IMR-90 (cell line): ENCODE results near the gene FMNL3. TPM values are rescaled to one million over a fixed set of nuclear protein-coding genes. Genes with fewer than 3 reads are reported as not detected.

ENCODE experiments used
- ATAC-seq: fragments of 200-7000 bp; cut with Tn5 transposase; 2 replicates; pipeline ENCODE4 v1.9.1; 2020; ENCODE audit warnings: low read depth, mild to moderate bottlenecking, moderate library complexity
- BruUV-seq: library from RNA; stranded (reverse); fragments of 400-500 nt; replicated peaks from 2 replicates; lab custom pipeline; 2021; lab: Mats Ljungman, UMichigan
- CTCF ChIA-PET: fragments of 300-600 bp; formaldehyde crosslinking; extraction: SDS; loops from one replicate; lab custom pipeline; 2021; ENCODE audit warnings: antibody characterized with exemption; lab: Yijun Ruan, JAX
- POLR2A ChIA-PET: fragments of 300-600 bp; sonication (Branson Sonifier 250); formaldehyde crosslinking; loops from one replicate; lab custom pipeline; 2022; ENCODE audit warnings: antibody characterized with exemption; ENCODE audit not compliant: unreplicated experiment; lab: Charles Lee
- DNase-seq: peaks from one replicate; pipeline ENCODE4 v3.0.0; 2013
- H2AFZ ChIP-seq: replicated peaks from 2 replicates; pipeline ENCODE3; 2013; ENCODE audit warnings: low read length, mild to moderate bottlenecking; ENCODE audit not compliant: poor library complexity
- H2AK5ac ChIP-seq: 2 replicates; pipeline ENCODE4 v1.6.1; 2013; ENCODE audit warnings: low read depth, low read length, inconsistent platforms
- H2AK9ac ChIP-seq: replicated peaks from 2 replicates; pipeline ENCODE3; 2013; ENCODE audit warnings: mild to moderate bottlenecking, low read depth, low read length, moderate library complexity; ENCODE audit not compliant: poor library complexity
- H2BK120ac ChIP-seq: 2 replicates; pipeline ENCODE4 v1.6.1; 2013; ENCODE audit warnings: low read depth, low read length, inconsistent platforms
- H2BK15ac ChIP-seq: 3 replicates; pipeline ENCODE4 v1.6.1; 2013; ENCODE audit warnings: low read depth, low read length, inconsistent platforms
- H2BK20ac ChIP-seq: 2 replicates; pipeline ENCODE4 v1.6.1; 2013; ENCODE audit warnings: low read depth, mild to moderate bottlenecking, inconsistent platforms, low read length, moderate library complexity
- H2BK5ac ChIP-seq: 2 replicates; pipeline ENCODE4 v1.6.1; 2013; ENCODE audit warnings: mild to moderate bottlenecking, low read depth, low read length, inconsistent platforms; ENCODE audit not compliant: poor library complexity, severe bottlenecking
- H3K14ac ChIP-seq: replicated peaks from 2 replicates; pipeline ENCODE4 v1.6.1; 2013; ENCODE audit warnings: low read depth, low read length, inconsistent platforms
- H3K18ac ChIP-seq: 2 replicates; pipeline ENCODE4 v1.6.1; 2013; ENCODE audit warnings: low read depth, low read length, control low read depth
- H3K23ac ChIP-seq: 2 replicates; pipeline ENCODE4 v1.6.1; 2013; ENCODE audit warnings: low read depth, low read length, inconsistent platforms
- H3K27ac ChIP-seq: 2 replicates; pipeline ENCODE4 v1.5.1; 2013; ENCODE audit warnings: mild to moderate bottlenecking, control low read depth, low read length; ENCODE audit not compliant: insufficient read depth
- H3K27me3 ChIP-seq: 2 replicates; pipeline ENCODE4 v1.6.1; 2013; ENCODE audit warnings: low read length; ENCODE audit not compliant: control insufficient read depth, insufficient read depth
- H3K36me3 ChIP-seq: 2 replicates; pipeline ENCODE4 v1.6.1; 2013; ENCODE audit warnings: low read length, mixed read lengths; ENCODE audit not compliant: control insufficient read depth, insufficient read depth
- H3K4ac ChIP-seq: 2 replicates; pipeline ENCODE4 v1.6.1; 2013; ENCODE audit warnings: low read depth, low read length, inconsistent platforms
- H3K4me1 ChIP-seq: 2 replicates; pipeline ENCODE4 v1.6.1; 2013; ENCODE audit warnings: low read length, mixed read lengths; ENCODE audit not compliant: control insufficient read depth, insufficient read depth
- H3K4me2 ChIP-seq: 2 replicates; pipeline ENCODE4 v1.6.1; 2013; ENCODE audit warnings: low read depth, mild to moderate bottlenecking, control low read depth, low read length, moderate library complexity
- H3K4me3 ChIP-seq: 2 replicates; pipeline ENCODE4 v1.5.1; 2013; ENCODE audit warnings: low read depth, mild to moderate bottlenecking, control low read depth, low read length, moderate library complexity; ENCODE audit not compliant: insufficient read depth
- H3K56ac ChIP-seq: 2 replicates; pipeline ENCODE4 v1.6.1; 2013; ENCODE audit warnings: low read length, inconsistent platforms; ENCODE audit not compliant: insufficient read depth; ENCODE audit errors: extremely low read depth
- H3K79me1 ChIP-seq, 2 experiments: 2 replicates each; pipeline ENCODE4 v1.6.1; 2013; ENCODE audit warnings: low read length in 2 of 2, inconsistent platforms in 1 of 2, low read depth in 1 of 2
- H3K9ac ChIP-seq: 2 replicates; pipeline ENCODE4 v1.6.1; 2013; ENCODE audit warnings: low read depth, low read length, control low read depth
- H3K9me1 ChIP-seq: 2 replicates; pipeline ENCODE4 v1.6.1; 2013; ENCODE audit warnings: low read length, inconsistent platforms; ENCODE audit not compliant: insufficient read depth
- H3K9me3 ChIP-seq: 2 replicates; pipeline ENCODE4 v1.6.1; 2013; ENCODE audit warnings: low read length; ENCODE audit not compliant: control insufficient read depth, insufficient read depth
- H4K20me1 ChIP-seq: 2 replicates; pipeline ENCODE4 v1.6.1; 2013; ENCODE audit warnings: low read length, inconsistent platforms; ENCODE audit not compliant: insufficient read depth
- H4K5ac ChIP-seq: 2 replicates; pipeline ENCODE4 v1.6.1; 2013; ENCODE audit warnings: mild to moderate bottlenecking, low read depth, low read length, control low read depth
- H4K8ac ChIP-seq, 2 experiments: 2 replicates each; pipeline ENCODE4 v1.6.1; 2013; ENCODE audit warnings: low read depth in 2 of 2, low read length in 2 of 2, control low read depth in 1 of 2, inconsistent platforms in 1 of 2
- H4K91ac ChIP-seq: 2 replicates; pipeline ENCODE4 v1.6.1; 2013; ENCODE audit warnings: low read depth, low read length, inconsistent platforms; ENCODE audit not compliant: insufficient read depth
- CEBPB ChIP-seq: IDR thresholded peaks from 2 replicates; pipeline ENCODE4 v1.6.1; 2012; ENCODE audit warnings: low read depth, low read length, improper control_type of control experiment
- NFE2L2 ChIP-seq: fragments of 150-350 bp; IDR thresholded peaks from 2 replicates; pipeline ENCODE4 v1.6.1; 2016; ENCODE audit warnings: low read depth, mild to moderate bottlenecking, low read length
- RCOR1 ChIP-seq: IDR thresholded peaks from 2 replicates; pipeline ENCODE4 v1.6.1; 2012; ENCODE audit warnings: mild to moderate bottlenecking, low read length, improper control_type of control experiment; ENCODE audit not compliant: insufficient replicate concordance
- USF2 ChIP-seq: fragments of 150-350 bp; IDR thresholded peaks from 2 replicates; pipeline ENCODE4 v1.6.1; 2017; ENCODE audit warnings: mild to moderate bottlenecking, antibody characterized with exemption, low read length, low read depth
- WGBS, 2 experiments: methylation state at CpG; one replicate each; pipeline versions ENCODE4 v1.1.5 to v1.1.7; 2013; ENCODE audit warnings: missing lambda C conversion rate in 2 of 2; ENCODE audit not compliant: insufficient read length in 1 of 2; ENCODE audit errors: extremely low coverage in 2 of 2; 5-methylcytosine and 5-hydroxymethylcytosine counted together
- dilution Hi-C: fragments of 300-500 bp; cut with HindIII; formaldehyde crosslinking; loops from one replicate; pipeline ENCODE4 v1.14.3; 2018; ENCODE audit warnings: low sequenced_read_pairs; ENCODE audit not compliant: unreplicated experiment
- in situ Hi-C: fragments of 300-500 bp; cut with MboI; formaldehyde crosslinking; loops from 3 replicates; pipeline ENCODE4 v1.14.3; 2019; ENCODE audit warnings: low sequenced_read_pairs, inconsistent platforms, mixed read lengths
- intact Hi-C: fragments of 100-400 bp; cut with micrococcal nuclease; formaldehyde crosslinking; loops from 2 replicates; pipeline ENCODE4 v1.10.0; 2022
- polyA plus RNA-seq, 3 experiments: library from polyadenylated mRNA; depleted of rRNA; stranded (reverse); fragments of >200 nt; gene quantifications; 2 replicates each; pipeline ENCODE4 v1.2.3, GENCODE V29; 2012; ENCODE audit warnings: low replicate concordance in 1 of 3
- total RNA-seq: library from RNA; depleted of rRNA; stranded (reverse); fragments of >200 nt; gene quantifications from 2 replicates; pipeline ENCODE4 v1.2.3, GENCODE V29; 2012

Gene FMNL3
- total and polyA plus RNA-seq, 2 of the 4 experiments (the other 2 are of a cell fraction), result 16.3 to 36.4 TPM

GRCh38 chr12:49621651-49622500 lies 85.3 kb downstream of the FMNL3 start (continued):
- TF ChIP-seq NFE2L2, result no peak
- no peak for TF ChIP-seq RCOR1

GRCh38 chr12:49619286-49619685 lies 87.9 kb downstream of the FMNL3 start:
- no peaks in the 10 kb centered on the region for H3K36me3 ChIP-seq
- H2AK9ac ChIP-seq, result no peak overlapping the region
- H3K4me3 ChIP-seq, result no peak overlapping the region
- dilution Hi-C loops (no loop called here), intact Hi-C loops (no loop called here), in situ Hi-C loops (no loop called here)
- H3K27me3 ChIP-seq, result peaks cover 3% of the 10 kb centered on the region; the same call in 1 of the 2 replicates
- H3K27ac ChIP-seq, result no peak overlapping the region
- H2BK15ac ChIP-seq, result no peak overlapping the region
- H3K79me1 ChIP-seq, result peaks cover 0 to 13% of the 10 kb centered on the region in 2 experiments; a peak in 2 of 4 replicates
- peaks cover 2% of the 10 kb centered on the region; the same call in 1 of the 2 replicates for H3K9me3 ChIP-seq
- no peak overlapping the region for H3K23ac ChIP-seq
- CTCF ChIA-PET, result interaction anchor here (0.7 to 0.9 kb wide), 2 partner anchors 18 to 513 kb away, joined by 4 to 6 read pairs; no protein-coding TSS in a partner anchor
- no peak overlapping the region for H2BK120ac ChIP-seq
- H3K14ac ChIP-seq, result peak overlapping the region; percentile 52; the same call in 1 of the 2 replicates
- peaks cover 9% of the 10 kb centered on the region for H3K4me1 ChIP-seq
- no peak for ATAC-seq
- no peak overlapping the region for H4K91ac ChIP-seq
- peak; percentile 29 for DNase-seq
- no peak overlapping the region for H3K18ac ChIP-seq
- no peak overlapping the region for H3K4me2 ChIP-seq
- TF ChIP-seq CEBPB (peak; percentile 77), USF2 (no peak)
- no TSS peak for BruUV-seq
- H3K4ac ChIP-seq, result no peak overlapping the region
- no peaks in the 10 kb centered on the region for H3K9me1 ChIP-seq
- POLR2A ChIA-PET, result no interaction called here
- WGBS, 2 experiments, result no CpG with 5 or more reads among the region's 3 CpGs
- H4K5ac ChIP-seq, result no peak overlapping the region
- no peak overlapping the region for H3K56ac ChIP-seq
- no peak overlapping the region for H2BK20ac ChIP-seq
- H2BK5ac ChIP-seq, result no peak overlapping the region
- no peak overlapping the region for H4K8ac ChIP-seq
- H2AFZ ChIP-seq, result no peak overlapping the region
- H4K20me1 ChIP-seq, result no peaks in the 10 kb centered on the region
- no peak overlapping the region for H2AK5ac ChIP-seq
- no peak overlapping the region for H3K9ac ChIP-seq
